Endothelial cell of umbilical vein (primary cell): ENCODE results near the gene DIDO1. TPM values are rescaled to one million over a fixed set of nuclear protein-coding genes. Genes with fewer than 3 reads are reported as not detected.

ENCODE experiments used
- BruUV-seq: library from RNA; stranded (reverse); fragments of 400-500 nt; replicated peaks from 2 replicates; lab custom pipeline; 2021; lab: Mats Ljungman, UMichigan
- CTCF ChIA-PET: fragments of 300-600, 350-600 bp; sonication (Branson Sonifier 250); formaldehyde crosslinking; loops from one replicate; lab custom pipeline; 2021; ENCODE audit warnings: antibody characterized with exemption, inconsistent platforms; lab: Charles Lee
- POLR2A ChIA-PET: fragments of 300-600, 350-600 bp; sonication (Branson Sonifier 250); formaldehyde crosslinking; loops from one replicate; lab custom pipeline; 2021; ENCODE audit warnings: antibody characterized with exemption, inconsistent platforms; lab: Charles Lee
- DNase-seq: peaks from one replicate; pipeline ENCODE4 v3.0.0-alpha.2; 2011; ENCODE audit warnings: low read depth, low spot score
- FAIRE-seq: peaks from 2 replicates; lab custom pipeline; 2011; peaks lifted over from hg19 to GRCh38; lab: Jason Lieb, UNC
- H2AFZ ChIP-seq: 2 replicates; pipeline ENCODE4 v1.6.0; 2012; ENCODE audit warnings: low read depth, low read length, control low read depth, inconsistent platforms
- H3K27ac ChIP-seq: 2 replicates; pipeline ENCODE4 v1.5.1; 2011; ENCODE audit warnings: low read depth, mild to moderate bottlenecking, control low read depth, low read length, moderate library complexity; ENCODE audit not compliant: insufficient read depth
- H3K27me3 ChIP-seq, 2 experiments: 2 replicates each; pipeline versions ENCODE4 v1.6.0 to v1.6.1; 2011; ENCODE audit warnings: low read length in 2 of 2, mixed read lengths in 1 of 2; ENCODE audit not compliant: control insufficient read depth in 2 of 2, insufficient read depth in 2 of 2
- H3K36me3 ChIP-seq, 2 experiments: 2 replicates in 1 of 2; 3 replicates in 1 of 2; pipeline ENCODE4 v1.5.1; 2011; ENCODE audit warnings: low read length in 2 of 2, mild to moderate bottlenecking in 1 of 2, moderate library complexity in 1 of 2; ENCODE audit not compliant: control insufficient read depth in 2 of 2, insufficient read depth in 2 of 2; ENCODE audit errors: extremely low read depth in 1 of 2
- H3K4me1 ChIP-seq: 3 replicates; pipeline ENCODE4 v1.5.1; 2011; ENCODE audit warnings: mild to moderate bottlenecking, low read length; ENCODE audit not compliant: control insufficient read depth, insufficient read depth; ENCODE audit errors: extremely low read depth
- H3K4me2 ChIP-seq: 2 replicates; pipeline ENCODE4 v1.6.1; 2011; ENCODE audit warnings: low read length, control low read depth, mixed read lengths; ENCODE audit not compliant: insufficient read depth
- H3K4me3 ChIP-seq, 3 experiments: fragments of 200-600 bp in 1 of 3; sonication (generic), shearing (Covaris generic) in 1 of 3; replicated peaks in 1 of 3; 2 replicates each; pipeline ENCODE4 v1.5.1; 2011 to 2016; ENCODE audit warnings: control low read depth in 3 of 3, low read length in 3 of 3, mild to moderate bottlenecking in 2 of 3, inconsistent platforms in 1 of 3, low read depth in 1 of 3, moderate library complexity in 1 of 3; ENCODE audit not compliant: insufficient read depth in 1 of 3
- H3K79me2 ChIP-seq: 2 replicates; pipeline ENCODE4 v1.6.0; 2012; ENCODE audit warnings: low read length, inconsistent platforms; ENCODE audit not compliant: control insufficient read depth, insufficient read depth
- H3K9ac ChIP-seq: replicated peaks from 2 replicates; pipeline ENCODE3; 2011; ENCODE audit warnings: low read length, control low read depth; ENCODE audit not compliant: insufficient read depth; ENCODE audit errors: extremely low read depth
- H3K9me1 ChIP-seq: replicated peaks from 3 replicates; pipeline ENCODE4 v1.6.0; 2011; ENCODE audit warnings: mild to moderate bottlenecking, low read length; ENCODE audit not compliant: control insufficient read depth, insufficient read depth; ENCODE audit errors: extremely low read depth
- H3K9me3 ChIP-seq: replicated peaks from 2 replicates; pipeline ENCODE4 v1.5.1; 2012; ENCODE audit warnings: low read length, inconsistent platforms; ENCODE audit not compliant: control insufficient read depth, insufficient read depth
- H4K20me1 ChIP-seq: replicated peaks from 2 replicates; pipeline ENCODE3; 2011; ENCODE audit warnings: mild to moderate bottlenecking, low read length; ENCODE audit not compliant: control insufficient read depth, insufficient read depth; ENCODE audit errors: extremely low read depth
- EZH2 ChIP-seq: IDR thresholded peaks from 2 replicates; pipeline ENCODE4 v1.6.1; 2012; ENCODE audit warnings: borderline replicate concordance, low read depth, mild to moderate bottlenecking, moderate library complexity, low read length, inconsistent platforms; ENCODE audit not compliant: severe bottlenecking
- FOS ChIP-seq: IDR thresholded peaks from 2 replicates; pipeline ENCODE4 v1.6.1; 2011; ENCODE audit warnings: mild to moderate bottlenecking, low read length, moderate library complexity, borderline replicate concordance; ENCODE audit not compliant: insufficient read depth
- GATA2 ChIP-seq: IDR thresholded peaks from 2 replicates; pipeline ENCODE4 v1.7.0; 2011; ENCODE audit warnings: low read depth, mild to moderate bottlenecking, moderate library complexity, mixed read lengths, low read length; ENCODE audit not compliant: insufficient read length, insufficient read depth
- JUN ChIP-seq: IDR thresholded peaks from 2 replicates; pipeline ENCODE4 v1.6.1; 2011; ENCODE audit warnings: borderline replicate concordance, low read depth; ENCODE audit not compliant: insufficient read length, insufficient read depth
- MYC ChIP-seq: IDR thresholded peaks from one replicate; pipeline ENCODE4 v1.6.1; 2011; ENCODE audit warnings: mild to moderate bottlenecking, low read depth, low read length
- POLR2A ChIP-seq: IDR thresholded peaks from 2 replicates; pipeline ENCODE4 v1.6.1; 2012; ENCODE audit warnings: low read depth, mild to moderate bottlenecking, control low read depth, low read length
- POLR2AphosphoS5 ChIP-seq: IDR thresholded peaks from 2 replicates; pipeline ENCODE4 v1.6.1; 2012; ENCODE audit warnings: low read depth, mild to moderate bottlenecking, control low read depth, low read length, moderate library complexity; ENCODE audit not compliant: insufficient read depth
- dilution Hi-C: fragments of 300-500 bp; cut with MboI; formaldehyde crosslinking; loops from one replicate; pipeline ENCODE4 v1.15.0; 2019; ENCODE audit warnings: low sequenced_read_pairs; ENCODE audit not compliant: extremely low pct_ligation_motif_present
- intact Hi-C: fragments of 100-400 bp; cut with micrococcal nuclease; formaldehyde crosslinking; loops from one replicate; pipeline ENCODE4 v1.10.0; 2022
- polyA plus RNA-seq, 4 experiments: library from polyadenylated mRNA; depleted of rRNA in 3 of 4; stranded (reverse) in 3 of 4; unstranded in 1 of 4; fragments of >200 nt; gene quantifications; 2 replicates each; pipeline versions ENCODE4 v1.2.1 to v1.2.3, GENCODE V29; 2011 to 2012; ENCODE audit warnings: missing spikeins in 1 of 4
- total RNA-seq: library from RNA; stranded (reverse); gene quantifications from 2 replicates; pipeline ENCODE4 v1.2.3, GENCODE V29; 2021
- TF ChIP-seq, protein P1 (sequence below): IDR thresholded peaks from 2 replicates; pipeline ENCODE4 v1.6.1; 2011; ENCODE audit not compliant: insufficient read depth, insufficient read length
- TF ChIP-seq, protein P2 (sequence below), 2 donors: IDR thresholded peaks; 1 replicate in 1 of 2; 2 replicates in 1 of 2; pipeline ENCODE4 v1.5.1; 2011; ENCODE audit warnings: low read length in 2 of 2, mild to moderate bottlenecking in 2 of 2, moderate library complexity in 2 of 2, control low read depth in 1 of 2, inconsistent platforms in 1 of 2, low read depth in 1 of 2; ENCODE audit not compliant: insufficient read depth in 1 of 2; ENCODE audit errors: extremely low read depth in 1 of 2

DIDO1 gene
- total and polyA plus RNA-seq, 2 donors (not counting 3 experiments of a cell fraction or from before 2014, with no cell fraction given): 22.1 to 51.2 TPM

DNA sequence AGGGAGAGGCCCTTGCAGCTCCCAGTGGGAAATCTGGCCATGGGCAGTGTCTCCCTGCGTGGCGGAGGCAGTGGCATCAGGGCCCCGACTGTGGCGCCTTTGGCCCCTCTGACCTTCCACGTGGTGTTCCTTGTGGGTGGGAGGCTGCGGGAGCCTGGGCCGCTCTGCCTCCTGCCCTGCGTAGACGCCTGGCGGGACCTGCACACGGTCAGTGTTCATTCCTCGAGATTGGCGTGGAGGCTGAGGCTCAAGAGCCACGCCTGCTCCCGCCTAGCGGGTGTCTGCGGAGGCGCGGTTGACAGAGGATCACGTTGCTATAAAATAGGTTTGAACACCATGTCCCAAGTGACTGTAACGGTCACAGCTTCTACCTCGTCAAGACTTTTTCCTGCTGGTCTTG is 95.5 kb downstream of the DIDO1 start:
- Histone ChIP-seq H3K9me3 (no peaks in the 10 kb centered on the region), H3K79me2 (no peaks in the 10 kb centered on the region), H3K4me3 (no peak overlapping the region), H4K20me1 (no peaks in the 10 kb centered on the region), H3K36me3 (no peaks in the 10 kb centered on the region), H3K27ac (no peak overlapping the region), H2AFZ (no peak overlapping the region), H3K9me1 (no peaks in the 10 kb centered on the region), H3K4me1 (no peaks in the 10 kb centered on the region), H3K27me3 (no peaks in the 10 kb centered on the region), H3K4me2 (no peak overlapping the region), H3K9ac (no peak overlapping the region)
- ChIA-PET CTCF (interaction anchor here (2.7 kb wide), 1 partner anchor 8 kb away, joined by 8 read pairs; no protein-coding TSS in a partner anchor), POLR2A (no interaction called here)
- no TSS peak for BruUV-seq
- TF ChIP-seq, protein P1, sequence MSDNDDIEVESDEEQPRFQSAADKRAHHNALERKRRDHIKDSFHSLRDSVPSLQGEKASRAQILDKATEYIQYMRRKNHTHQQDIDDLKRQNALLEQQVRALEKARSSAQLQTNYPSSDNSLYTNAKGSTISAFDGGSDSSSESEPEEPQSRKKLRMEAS: no peak
- TF ChIP-seq POLR2A (no peak), MYC (no peak), FOS (no peak), JUN (no peak), GATA2 (no peak), EZH2 (no peak), POLR2AphosphoS5 (no peak)
- TF ChIP-seq, protein P2, sequence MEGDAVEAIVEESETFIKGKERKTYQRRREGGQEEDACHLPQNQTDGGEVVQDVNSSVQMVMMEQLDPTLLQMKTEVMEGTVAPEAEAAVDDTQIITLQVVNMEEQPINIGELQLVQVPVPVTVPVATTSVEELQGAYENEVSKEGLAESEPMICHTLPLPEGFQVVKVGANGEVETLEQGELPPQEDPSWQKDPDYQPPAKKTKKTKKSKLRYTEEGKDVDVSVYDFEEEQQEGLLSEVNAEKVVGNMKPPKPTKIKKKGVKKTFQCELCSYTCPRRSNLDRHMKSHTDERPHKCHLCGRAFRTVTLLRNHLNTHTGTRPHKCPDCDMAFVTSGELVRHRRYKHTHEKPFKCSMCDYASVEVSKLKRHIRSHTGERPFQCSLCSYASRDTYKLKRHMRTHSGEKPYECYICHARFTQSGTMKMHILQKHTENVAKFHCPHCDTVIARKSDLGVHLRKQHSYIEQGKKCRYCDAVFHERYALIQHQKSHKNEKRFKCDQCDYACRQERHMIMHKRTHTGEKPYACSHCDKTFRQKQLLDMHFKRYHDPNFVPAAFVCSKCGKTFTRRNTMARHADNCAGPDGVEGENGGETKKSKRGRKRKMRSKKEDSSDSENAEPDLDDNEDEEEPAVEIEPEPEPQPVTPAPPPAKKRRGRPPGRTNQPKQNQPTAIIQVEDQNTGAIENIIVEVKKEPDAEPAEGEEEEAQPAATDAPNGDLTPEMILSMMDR (IDR thresholded peaks at IDR 0.05; ENCODE audit: extremely low read depth in 1 of 2, insufficient read depth in 1 of 2, low read depth in 1 of 2, low read length in 2 of 2): no peak
- no peak for DNase-seq
- dilution Hi-C loops: no loop called here
- intact Hi-C loops: no loop called here
- no peak for FAIRE-seq
